GM10847 (cell line): ENCODE data around the gene SLC47A1.

Source experiments
- POLR2A ChIP-seq: IDR thresholded peaks from 2 replicates; pipeline ENCODE4 v1.6.1; 2011; ENCODE audit not compliant: insufficient read length; ENCODE audit errors: extremely low read depth

The SLC47A1 gene

DNA sequence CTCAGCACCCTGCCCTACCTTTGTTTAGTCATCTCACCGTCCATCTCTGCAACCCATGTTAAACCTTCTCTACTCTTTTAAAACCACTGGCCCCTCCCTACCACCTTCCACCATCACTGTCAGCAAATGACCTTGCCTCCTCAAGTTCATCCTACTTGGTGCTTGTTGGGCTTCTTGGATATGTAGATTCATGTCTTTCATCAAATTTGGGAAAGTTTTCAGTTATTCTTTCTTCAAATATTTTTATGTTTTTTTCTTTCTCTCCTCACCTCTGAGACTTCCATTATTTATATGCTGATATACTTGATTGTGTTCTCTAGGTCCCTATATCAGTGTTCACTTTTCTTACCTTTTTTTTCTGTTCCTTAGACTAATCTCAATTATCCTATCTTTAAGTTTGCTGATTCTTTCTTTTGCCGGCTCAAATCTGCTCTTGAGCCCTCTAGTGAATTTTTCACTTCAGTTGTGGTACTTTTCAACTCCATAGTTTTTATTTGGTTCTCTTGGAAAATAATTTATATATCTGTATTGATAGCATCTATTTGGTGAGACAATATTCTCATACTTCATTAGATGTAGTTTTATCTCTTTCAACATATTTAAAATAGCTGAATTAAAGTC is 86.2 kb downstream of the SLC47A1 start:
- TF ChIP-seq POLR2A, result no peak

DNA sequence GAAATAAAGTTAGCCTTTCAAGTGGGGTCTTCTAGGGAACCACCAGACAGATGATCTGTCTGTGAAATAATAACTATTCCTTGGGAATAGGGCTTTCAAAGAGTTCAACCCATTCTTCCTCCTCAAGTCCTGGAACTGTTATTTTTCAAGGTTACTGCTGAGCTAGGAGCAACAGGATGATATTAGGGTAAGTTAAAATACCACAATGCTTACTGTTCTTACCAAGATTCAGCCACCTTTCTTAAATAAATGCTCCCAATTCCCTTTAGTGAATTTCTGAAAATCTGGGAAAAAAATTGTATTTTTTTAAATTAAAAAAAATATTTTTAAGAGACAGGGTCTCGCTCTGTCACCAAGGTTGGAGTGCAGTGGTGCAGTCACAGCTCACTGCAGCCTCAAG is 88.0 kb downstream of the SLC47A1 start:
- no peak for TF ChIP-seq POLR2A

GRCh38 chr17:19626079-19626478 is 92.4 kb downstream of the SLC47A1 start:
- no peak for TF ChIP-seq POLR2A
